HepG2 (cell line): ENCODE measurements around the gene SKA2. TPM values are rescaled to one million over a fixed set of nuclear protein-coding genes. Genes with fewer than 3 reads are reported as not detected.

ENCODE experiments used
- ATAC-seq: fragments of 200-7000 bp; cut with Tn5 transposase; 3 replicates; pipeline ENCODE4 v1.9.1; 2020; ENCODE audit warnings: mild to moderate bottlenecking, moderate library complexity
- BruUV-seq: library from RNA; stranded (reverse); fragments of 400-500 nt; replicated peaks from 2 replicates; lab custom pipeline; 2021; lab: Mats Ljungman, UMichigan
- CTCF ChIA-PET: fragments of 300-600 bp; formaldehyde crosslinking; extraction: SDS; loops from one replicate; lab custom pipeline; 2021; ENCODE audit warnings: low total read pairs, inconsistent platforms, low intra/inter-chr PET ratio; lab: Yijun Ruan, JAX
- POLR2A ChIA-PET: fragments of 350-600 bp; sonication (Branson Sonifier 250); formaldehyde crosslinking; loops from one replicate; lab custom pipeline; 2020; ENCODE audit warnings: antibody characterized with exemption, inconsistent platforms; lab: Yijun Ruan, JAX
- DNase-seq: peaks from one replicate; pipeline ENCODE4 v3.0.0-alpha.2; 2015; ENCODE audit warnings: low spot score
- FAIRE-seq: peaks from 3 replicates; lab custom pipeline; 2011; peaks lifted over from hg19 to GRCh38; lab: Jason Lieb, UNC
- H2AFZ ChIP-seq: one replicate; pipeline ENCODE4 v1.6.1; 2011; ENCODE audit warnings: low read length, inconsistent platforms
- H3K27ac ChIP-seq: fragments of 300-600 bp; 3 replicates; pipeline ENCODE4 v1.8.0; 2011; ENCODE audit warnings: mixed run types, mild to moderate bottlenecking, mixed read lengths, low read length, inconsistent platforms; ENCODE audit not compliant: insufficient read depth; ENCODE audit errors: extremely low read length
- H3K27me3 ChIP-seq, 2 experiments: fragments of 200-600 bp in 1 of 2; 2 replicates in 1 of 2; 3 replicates in 1 of 2; pipeline versions ENCODE4 v1.6.0 to v1.8.0; 2011; ENCODE audit warnings: low read length in 2 of 2, mild to moderate bottlenecking in 2 of 2, moderate library complexity in 2 of 2, inconsistent platforms in 1 of 2; ENCODE audit not compliant: insufficient read depth in 2 of 2, control insufficient read depth in 1 of 2
- H3K36me3 ChIP-seq, 2 experiments: fragments of 200-600 bp in 1 of 2; replicated peaks in 1 of 2; 2 replicates in 1 of 2; 3 replicates in 1 of 2; pipeline versions ENCODE4 v1.5.1 to v1.8.0; 2011; ENCODE audit warnings: low read length in 2 of 2, inconsistent platforms in 1 of 2; ENCODE audit not compliant: insufficient read depth in 2 of 2, control insufficient read depth in 1 of 2
- H3K4me1 ChIP-seq: 2 replicates; pipeline ENCODE4 v1.5.1; 2012; ENCODE audit warnings: low read length, inconsistent platforms; ENCODE audit not compliant: insufficient read depth
- H3K4me2 ChIP-seq: 2 replicates; pipeline ENCODE4 v1.6.0; 2011; ENCODE audit warnings: low read depth, low read length, inconsistent platforms
- H3K4me3 ChIP-seq, 3 experiments: fragments of 200-600 bp in 1 of 3; sonication (generic), shearing (Covaris generic) in 1 of 3; replicated peaks in 1 of 3; 2 replicates each; pipeline ENCODE4 v1.5.1; 2011 to 2016; ENCODE audit warnings: low read length in 3 of 3, inconsistent platforms in 2 of 3, low read depth in 2 of 3, mild to moderate bottlenecking in 2 of 3, control low read depth in 1 of 3, mixed read lengths in 1 of 3; ENCODE audit not compliant: insufficient read depth in 1 of 3
- H3K79me2 ChIP-seq: one replicate; pipeline ENCODE4 v1.6.1; 2011; ENCODE audit warnings: low read length, inconsistent platforms; ENCODE audit not compliant: insufficient read depth
- H3K9ac ChIP-seq: 2 replicates; pipeline ENCODE4 v1.6.0; 2011; ENCODE audit warnings: mild to moderate bottlenecking, low read depth, low read length, inconsistent platforms; ENCODE audit not compliant: insufficient read depth
- H3K9me3 ChIP-seq: 2 replicates; pipeline ENCODE4 v1.5.1; 2012; ENCODE audit warnings: mild to moderate bottlenecking, low read length
- H4K20me1 ChIP-seq: 2 replicates; pipeline ENCODE4 v1.6.0; 2011; ENCODE audit warnings: inconsistent platforms, mild to moderate bottlenecking, low read length, moderate library complexity; ENCODE audit not compliant: insufficient read depth
- FIP1L1 ChIP-seq: fragments of 200-400 bp; formaldehyde crosslinking; IDR thresholded peaks from 2 replicates; pipeline ENCODE4 v1.6.1; 2018; ENCODE audit warnings: low read depth, mild to moderate bottlenecking, low read length, moderate library complexity, borderline replicate concordance; ENCODE audit not compliant: insufficient read depth
- LCORL ChIP-seq, 2 experiments: fragments of 450-650 bp in 1 of 2; sonication (generic) in 1 of 2; formaldehyde crosslinking in 1 of 2; IDR thresholded peaks; 2 replicates each; pipeline versions ENCODE4 v1.5.0 to v1.6.1; 2017 to 2020; ENCODE audit warnings: antibody characterized with exemption in 1 of 2, missing genetic modification reagents in 1 of 2
- NFE2 ChIP-seq: sonication (generic); formaldehyde crosslinking; IDR thresholded peaks from 2 replicates; pipeline ENCODE4 v1.4.0; 2020; ENCODE audit warnings: missing genetic modification reagents
- RBAK ChIP-seq: sonication (generic); formaldehyde crosslinking; IDR thresholded peaks from 2 replicates; pipeline ENCODE4 v1.5.1; 2020; ENCODE audit warnings: mild to moderate bottlenecking, missing genetic modification reagents
- SUZ12 ChIP-seq: fragments of 150-350 bp; IDR thresholded peaks from 2 replicates; pipeline ENCODE4 v1.6.1; 2014; ENCODE audit warnings: low read depth, low read length
- THRA ChIP-seq: sonication (generic); formaldehyde crosslinking; IDR thresholded peaks from 2 replicates; pipeline ENCODE4 v1.4.0; 2020; ENCODE audit warnings: missing genetic modification reagents, borderline replicate concordance
- ZNF292 ChIP-seq: sonication (generic); formaldehyde crosslinking; IDR thresholded peaks from 2 replicates; pipeline ENCODE4 v1.8.1; 2022; ENCODE audit warnings: mild to moderate bottlenecking, low read depth, missing genetic modification reagents, borderline replicate concordance
- ZNF33B ChIP-seq: sonication (generic); formaldehyde crosslinking; IDR thresholded peaks from 2 replicates; pipeline ENCODE4 v1.5.1; 2020; ENCODE audit warnings: mild to moderate bottlenecking, missing genetic modification reagents
- WGBS: methylation state at CpG from one replicate; pipeline ENCODE4 v1.1.6; 2017; ENCODE audit warnings: low lambda C conversion rate; 5-methylcytosine and 5-hydroxymethylcytosine counted together
- in situ Hi-C: cut with HindIII; loops from 2 replicates; pipeline ENCODE4 v1.10.0; 2017; ENCODE audit warnings: low pct_unique_long_range_greater_than_20kb; ENCODE audit not compliant: extremely low pct_ligation_motif_present
- intact Hi-C: fragments of 100-400 bp; cut with micrococcal nuclease; formaldehyde crosslinking; loops from one replicate; pipeline ENCODE4 v1.10.0; 2022; ENCODE audit not compliant: unreplicated experiment
- polyA plus RNA-seq, 8 experiments: library from polyadenylated mRNA; depleted of rRNA in 3 of 8; stranded (reverse) in 7 of 8; unstranded in 1 of 8; fragments of >200 nt; fragmentation: Illumina TruSeq in 4 of 8; extraction: Trizol in 4 of 8; gene quantifications; 2 replicates each; pipeline versions ENCODE4 v1.2.1 to v1.2.3, GENCODE V29; 2011 to 2016; ENCODE audit warnings: low read depth in 4 of 8, missing spikeins in 1 of 8, mixed read lengths in 1 of 8; ENCODE audit not compliant: insufficient read depth in 1 of 8
- total RNA-seq, 5 experiments: library from RNA; depleted of rRNA; stranded (reverse); fragments of >200 nt; fragmentation: Illumina TruSeq; extraction: Trizol; gene quantifications; 2 replicates each; pipeline ENCODE4 v1.2.3, GENCODE V29; 2016; ENCODE audit warnings: low read depth in 1 of 5

Gene SKA2
- total and polyA plus RNA-seq, 2 of the 13 experiments (the other 11 are each of a cell fraction or from before 2014, with no cell fraction given), result 18.6 to 91.8 TPM

DNA sequence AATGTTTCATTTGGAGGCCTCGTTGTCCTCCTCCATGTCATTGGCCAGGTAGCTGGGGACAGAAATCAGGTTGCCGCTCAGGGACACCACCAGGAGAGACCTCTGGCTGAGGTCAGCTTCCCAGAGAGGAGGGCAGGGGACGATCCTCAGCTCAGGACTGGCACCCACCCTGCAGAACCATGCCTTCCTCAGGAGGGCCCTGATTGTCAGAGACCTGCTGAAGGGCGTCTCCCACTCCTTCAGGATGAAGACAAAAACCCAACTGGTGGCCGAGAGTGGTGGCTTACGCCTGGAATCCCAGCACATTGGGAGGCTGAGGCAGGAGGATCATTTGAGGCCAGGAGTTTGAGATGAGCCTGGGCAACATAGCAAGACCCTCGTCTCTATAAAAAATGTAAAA, 20.1 kb upstream of the SKA2 start:
- Histone ChIP-seq H3K27me3 (no peaks in the 10 kb centered on the region), H3K36me3 (peaks cover 12 to 62% of the 10 kb centered on the region in 2 experiments), H3K4me3 (no peak overlapping the region), H3K79me2 (no peaks in the 10 kb centered on the region), H3K9me3 (no peaks in the 10 kb centered on the region), H4K20me1 (no peaks in the 10 kb centered on the region), H3K27ac (no peak overlapping the region), H3K4me2 (no peak overlapping the region), H2AFZ (no peak overlapping the region), H3K9ac (no peak overlapping the region), H3K4me1 (no peaks in the 10 kb centered on the region)
- DNase-seq, result no peak
- WGBS, result 97% methylated on average over 6 of the region's 7 CpGs
- intact Hi-C loops (no loop called here), in situ Hi-C loops (no loop called here)
- no peak for FAIRE-seq
- no TSS peak for BruUV-seq
- ChIA-PET CTCF (no interaction called here), POLR2A (no interaction called here)
- no peak for ATAC-seq
- TF ChIP-seq RBAK (CRISPR knock-in tag) (no peak), SUZ12 (no peak), ZNF292 (no peak), ZNF33B (no peak), THRA (no peak), NFE2 (no peak), FIP1L1 (no peak)

DNA sequence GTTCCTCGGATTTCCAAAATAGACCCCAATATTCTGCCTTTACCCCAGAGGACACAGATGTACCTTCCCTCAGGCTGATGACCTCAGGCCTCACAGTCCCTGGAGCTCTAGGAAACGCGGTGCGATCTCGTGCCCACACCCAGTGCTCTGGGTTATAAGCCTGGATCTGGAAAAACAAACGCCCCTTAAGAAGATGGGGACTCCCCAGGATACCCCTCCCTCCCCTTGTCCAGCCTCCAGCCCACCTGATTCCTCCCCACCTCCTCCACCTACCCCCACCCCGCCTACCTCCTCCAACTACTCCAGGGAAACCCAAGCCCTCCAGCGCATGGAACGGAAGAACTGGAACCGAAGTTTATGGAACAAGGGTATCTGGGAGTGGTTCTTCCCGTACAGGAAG, 19.7 kb upstream of the SKA2 start:
- no peak for ATAC-seq
- WGBS, result 98% methylated on average over 11 of the region's 11 CpGs
- TF ChIP-seq LCORL (IDR thresholded peaks at IDR 0.05) (no peak), LCORL (CRISPR knock-in tag; IDR thresholded peaks at IDR 0.05) (no peak)
- TF ChIP-seq, all 625 proteins: peak for 0
- CTCF ChIA-PET, result no interaction called here
- POLR2A ChIA-PET, result no interaction called here
- intact Hi-C loops (no loop called here), in situ Hi-C loops (no loop called here)
- Histone ChIP-seq H3K9me3 (no peaks in the 10 kb centered on the region), H3K79me2 (no peaks in the 10 kb centered on the region), H4K20me1 (no peaks in the 10 kb centered on the region), H3K4me2 (no peak overlapping the region), H3K27ac (no peak overlapping the region), H3K4me3 (no peak overlapping the region), H3K36me3 (peaks cover 15 to 65% of the 10 kb centered on the region in 2 experiments), H2AFZ (no peak overlapping the region), H3K4me1 (no peaks in the 10 kb centered on the region), H3K27me3 (no peaks in the 10 kb centered on the region), H3K9ac (no peak overlapping the region)
- FAIRE-seq, result no peak
- no TSS peak for BruUV-seq
- no peak for DNase-seq
